ENCODE measurements around the gene C5AR1. TPM values are rescaled to one million over a fixed set of nuclear protein-coding genes. Genes with fewer than 3 reads are reported as not detected.

C5AR1 gene
- total and polyA plus RNA-seq, 9 of the 15 experiments (the other 6 are each of a cell fraction or from before 2014, with no cell fraction given), result 0.06 to 1.6 (median 0.28) TPM; not detected in 3

DNA sequence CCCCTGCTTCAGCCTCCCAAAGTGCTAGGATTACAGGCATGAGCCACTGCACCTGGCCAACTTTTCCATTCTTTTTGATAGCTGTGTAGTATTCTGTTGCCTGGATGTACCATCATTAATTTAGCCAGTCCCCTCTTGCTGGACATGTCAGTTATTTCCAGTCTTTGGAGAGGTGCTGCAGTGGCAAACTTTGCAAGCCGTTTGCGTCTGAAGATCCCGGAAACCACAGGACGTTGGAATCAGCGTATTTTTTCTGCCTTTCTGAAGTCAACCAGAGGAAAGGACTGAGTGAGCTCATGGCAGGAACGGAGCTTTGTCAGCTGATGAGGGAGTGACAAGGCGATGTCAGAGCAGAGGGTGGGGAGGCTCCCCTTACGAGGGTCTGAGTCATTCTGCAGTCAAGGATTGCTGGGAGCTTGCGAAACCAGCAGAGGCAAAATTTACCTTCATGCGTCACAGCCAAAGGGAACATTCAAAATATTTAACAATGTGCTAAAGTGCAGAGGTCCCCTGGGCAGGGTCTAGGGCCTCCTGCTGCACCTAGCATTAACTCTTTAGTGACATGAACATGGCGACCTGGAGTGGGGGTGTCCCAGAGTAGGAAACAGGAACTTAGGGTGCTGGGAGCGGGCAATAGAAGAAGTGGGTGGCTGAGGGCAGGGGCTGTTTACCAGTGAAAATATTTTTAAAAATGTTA lies 5.6 kb downstream of the C5AR1 start (continued):
- TF ChIP-seq ZBTB12 (CRISPR knock-in tag; IDR thresholded peaks at IDR 0.05) (peak; percentile 59), KLF1 (tag; IDR thresholded peaks at IDR 0.05) (no peak), IFI16 (CRISPR knock-in tag; IDR thresholded peaks at IDR 0.05) (no peak), HDAC2 (IDR thresholded peaks at IDR 0.05) (peak; percentile 87), MED1 (CRISPR knock-in tag; IDR thresholded peaks at IDR 0.05; ENCODE audit: borderline replicate concordance) (no peak), MXI1 (IDR thresholded peaks at IDR 0.05; ENCODE audit: low read depth, low read length) (no peak), ZKSCAN1 (IDR thresholded peaks at IDR 0.05; ENCODE audit: low read depth, low read length) (peak; percentile 42; the same call in 1 of the 2 replicates), ZNF174 (CRISPR knock-in tag; IDR thresholded peaks at IDR 0.05) (no peak), TSC22D4 (tag; IDR thresholded peaks at IDR 0.05) (no peak), HDGF (IDR thresholded peaks at IDR 0.05) (no peak), KDM1A (IDR thresholded peaks at IDR 0.05) (peak; percentile 67 to 92)
- TF ChIP-seq, protein P1, sequence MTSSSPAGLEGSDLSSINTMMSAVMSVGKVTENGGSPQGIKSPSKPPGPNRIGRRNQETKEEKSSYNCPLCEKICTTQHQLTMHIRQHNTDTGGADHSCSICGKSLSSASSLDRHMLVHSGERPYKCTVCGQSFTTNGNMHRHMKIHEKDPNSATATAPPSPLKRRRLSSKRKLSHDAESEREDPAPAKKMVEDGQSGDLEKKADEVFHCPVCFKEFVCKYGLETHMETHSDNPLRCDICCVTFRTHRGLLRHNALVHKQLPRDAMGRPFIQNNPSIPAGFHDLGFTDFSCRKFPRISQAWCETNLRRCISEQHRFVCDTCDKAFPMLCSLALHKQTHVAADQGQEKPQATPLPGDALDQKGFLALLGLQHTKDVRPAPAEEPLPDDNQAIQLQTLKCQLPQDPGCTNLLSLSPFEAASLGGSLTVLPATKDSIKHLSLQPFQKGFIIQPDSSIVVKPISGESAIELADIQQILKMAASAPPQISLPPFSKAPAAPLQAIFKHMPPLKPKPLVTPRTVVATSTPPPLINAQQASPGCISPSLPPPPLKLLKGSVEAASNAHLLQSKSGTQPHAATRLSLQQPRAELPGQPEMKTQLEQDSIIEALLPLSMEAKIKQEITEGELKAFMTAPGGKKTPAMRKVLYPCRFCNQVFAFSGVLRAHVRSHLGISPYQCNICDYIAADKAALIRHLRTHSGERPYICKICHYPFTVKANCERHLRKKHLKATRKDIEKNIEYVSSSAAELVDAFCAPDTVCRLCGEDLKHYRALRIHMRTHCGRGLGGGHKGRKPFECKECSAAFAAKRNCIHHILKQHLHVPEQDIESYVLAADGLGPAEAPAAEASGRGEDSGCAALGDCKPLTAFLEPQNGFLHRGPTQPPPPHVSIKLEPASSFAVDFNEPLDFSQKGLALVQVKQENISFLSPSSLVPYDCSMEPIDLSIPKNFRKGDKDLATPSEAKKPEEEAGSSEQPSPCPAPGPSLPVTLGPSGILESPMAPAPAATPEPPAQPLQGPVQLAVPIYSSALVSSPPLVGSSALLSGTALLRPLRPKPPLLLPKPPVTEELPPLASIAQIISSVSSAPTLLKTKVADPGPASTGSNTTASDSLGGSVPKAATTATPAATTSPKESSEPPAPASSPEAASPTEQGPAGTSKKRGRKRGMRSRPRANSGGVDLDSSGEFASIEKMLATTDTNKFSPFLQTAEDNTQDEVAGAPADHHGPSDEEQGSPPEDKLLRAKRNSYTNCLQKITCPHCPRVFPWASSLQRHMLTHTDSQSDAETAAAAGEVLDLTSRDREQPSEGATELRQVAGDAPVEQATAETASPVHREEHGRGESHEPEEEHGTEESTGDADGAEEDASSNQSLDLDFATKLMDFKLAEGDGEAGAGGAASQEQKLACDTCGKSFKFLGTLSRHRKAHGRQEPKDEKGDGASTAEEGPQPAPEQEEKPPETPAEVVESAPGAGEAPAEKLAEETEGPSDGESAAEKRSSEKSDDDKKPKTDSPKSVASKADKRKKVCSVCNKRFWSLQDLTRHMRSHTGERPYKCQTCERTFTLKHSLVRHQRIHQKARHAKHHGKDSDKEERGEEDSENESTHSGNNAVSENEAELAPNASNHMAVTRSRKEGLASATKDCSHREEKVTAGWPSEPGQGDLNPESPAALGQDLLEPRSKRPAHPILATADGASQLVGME (CRISPR knock-in tag; IDR thresholded peaks at IDR 0.05), result no peak
- TF ChIP-seq, protein P2, sequence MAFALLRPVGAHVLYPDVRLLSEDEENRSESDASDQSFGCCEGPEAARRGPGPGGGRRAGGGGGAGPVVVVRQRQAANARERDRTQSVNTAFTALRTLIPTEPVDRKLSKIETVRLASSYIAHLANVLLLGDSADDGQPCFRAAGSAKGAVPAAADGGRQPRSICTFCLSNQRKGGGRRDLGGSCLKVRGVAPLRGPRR (CRISPR knock-in tag; IDR thresholded peaks at IDR 0.05), result no peak
- TF ChIP-seq, protein P3, sequence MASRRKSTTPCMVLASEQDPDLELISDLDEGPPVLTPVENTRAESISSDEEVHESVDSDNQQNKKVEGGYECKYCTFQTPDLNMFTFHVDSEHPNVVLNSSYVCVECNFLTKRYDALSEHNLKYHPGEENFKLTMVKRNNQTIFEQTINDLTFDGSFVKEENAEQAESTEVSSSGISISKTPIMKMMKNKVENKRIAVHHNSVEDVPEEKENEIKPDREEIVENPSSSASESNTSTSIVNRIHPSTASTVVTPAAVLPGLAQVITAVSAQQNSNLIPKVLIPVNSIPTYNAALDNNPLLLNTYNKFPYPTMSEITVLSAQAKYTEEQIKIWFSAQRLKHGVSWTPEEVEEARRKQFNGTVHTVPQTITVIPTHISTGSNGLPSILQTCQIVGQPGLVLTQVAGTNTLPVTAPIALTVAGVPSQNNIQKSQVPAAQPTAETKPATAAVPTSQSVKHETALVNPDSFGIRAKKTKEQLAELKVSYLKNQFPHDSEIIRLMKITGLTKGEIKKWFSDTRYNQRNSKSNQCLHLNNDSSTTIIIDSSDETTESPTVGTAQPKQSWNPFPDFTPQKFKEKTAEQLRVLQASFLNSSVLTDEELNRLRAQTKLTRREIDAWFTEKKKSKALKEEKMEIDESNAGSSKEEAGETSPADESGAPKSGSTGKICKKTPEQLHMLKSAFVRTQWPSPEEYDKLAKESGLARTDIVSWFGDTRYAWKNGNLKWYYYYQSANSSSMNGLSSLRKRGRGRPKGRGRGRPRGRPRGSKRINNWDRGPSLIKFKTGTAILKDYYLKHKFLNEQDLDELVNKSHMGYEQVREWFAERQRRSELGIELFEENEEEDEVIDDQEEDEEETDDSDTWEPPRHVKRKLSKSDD (conservative IDR thresholded peaks at IDR 0.05; ENCODE audit: low read length), result no peak

All from K562 (cell line).